ENCODE data around the gene SLC35F3.
"Not testable (repeated sequence)": the region's sequence is repeated elsewhere in the genome, so short reads cannot be mapped to it uniquely, and the experiment has no call there.

DNA sequence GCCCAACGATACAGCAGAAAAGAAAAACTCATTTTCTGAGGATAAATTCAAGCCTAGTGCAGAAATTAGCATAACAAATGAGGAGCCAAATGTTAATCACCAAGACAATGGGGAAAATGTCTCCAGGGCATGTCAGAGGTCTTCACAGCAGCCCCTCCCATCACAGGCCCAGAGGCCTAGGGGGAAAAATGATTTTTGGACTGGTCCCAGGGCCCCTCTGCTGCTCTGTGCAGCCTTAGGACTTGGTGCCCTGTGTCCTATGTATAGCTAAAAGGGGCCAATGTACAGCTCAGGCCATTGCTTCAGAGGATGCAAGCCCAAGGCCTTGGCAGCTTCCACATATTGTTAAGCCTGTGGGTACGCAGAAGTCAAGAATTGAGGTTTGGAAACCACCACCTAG lies 13.3 kb upstream of the SLC35F3 start:
- TF ChIP-seq, protein P1, sequence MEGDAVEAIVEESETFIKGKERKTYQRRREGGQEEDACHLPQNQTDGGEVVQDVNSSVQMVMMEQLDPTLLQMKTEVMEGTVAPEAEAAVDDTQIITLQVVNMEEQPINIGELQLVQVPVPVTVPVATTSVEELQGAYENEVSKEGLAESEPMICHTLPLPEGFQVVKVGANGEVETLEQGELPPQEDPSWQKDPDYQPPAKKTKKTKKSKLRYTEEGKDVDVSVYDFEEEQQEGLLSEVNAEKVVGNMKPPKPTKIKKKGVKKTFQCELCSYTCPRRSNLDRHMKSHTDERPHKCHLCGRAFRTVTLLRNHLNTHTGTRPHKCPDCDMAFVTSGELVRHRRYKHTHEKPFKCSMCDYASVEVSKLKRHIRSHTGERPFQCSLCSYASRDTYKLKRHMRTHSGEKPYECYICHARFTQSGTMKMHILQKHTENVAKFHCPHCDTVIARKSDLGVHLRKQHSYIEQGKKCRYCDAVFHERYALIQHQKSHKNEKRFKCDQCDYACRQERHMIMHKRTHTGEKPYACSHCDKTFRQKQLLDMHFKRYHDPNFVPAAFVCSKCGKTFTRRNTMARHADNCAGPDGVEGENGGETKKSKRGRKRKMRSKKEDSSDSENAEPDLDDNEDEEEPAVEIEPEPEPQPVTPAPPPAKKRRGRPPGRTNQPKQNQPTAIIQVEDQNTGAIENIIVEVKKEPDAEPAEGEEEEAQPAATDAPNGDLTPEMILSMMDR (IDR thresholded peaks at IDR 0.05), result not testable (repeated sequence)
- not testable (repeated sequence) for TF ChIP-seq EP300 (IDR thresholded peaks at IDR 0.05)

All from ovary (tissue), 3 donors.